CD4-positive, alpha-beta memory T cell (primary cell): ENCODE results near the gene EEF2K. TPM values are rescaled to one million over a fixed set of nuclear protein-coding genes. Genes with fewer than 3 reads are reported as not detected.
"Not testable (repeated sequence)": the region's sequence is repeated elsewhere in the genome, so short reads cannot be mapped to it uniquely, and the experiment has no call there.

Experiments
- CTCF ChIA-PET: fragments of 350-600 bp; sonication (Branson Sonifier 250); formaldehyde crosslinking; loops from one replicate; lab custom pipeline; 2021; ENCODE audit warnings: inconsistent platforms; ENCODE audit not compliant: partially characterized antibody; lab: Charles Lee
- POLR2A ChIA-PET: fragments of 350-600 bp; sonication (Branson Sonifier 250); formaldehyde crosslinking; loops from one replicate; lab custom pipeline; 2021; ENCODE audit not compliant: partially characterized antibody; lab: Charles Lee
- DNase-seq, 5 donors: peaks; one replicate each; pipeline versions ENCODE4 v3.0.0 to v3.0.0-alpha.2; 2020 to 2022; ENCODE audit warnings: mixed read lengths in 1 of 5
- H3K27ac ChIP-seq: one replicate; pipeline ENCODE4 v1.7.0; 2013; ENCODE audit warnings: low read depth, low read length
- H3K27me3 ChIP-seq: 2 replicates; pipeline ENCODE4 v1.7.0; 2013; ENCODE audit warnings: mild to moderate bottlenecking, low read length, moderate library complexity; ENCODE audit not compliant: insufficient read depth
- H3K36me3 ChIP-seq: 2 replicates; pipeline ENCODE4 v1.7.0; 2013; ENCODE audit warnings: mild to moderate bottlenecking, low read length, moderate library complexity; ENCODE audit not compliant: insufficient read depth
- H3K4me1 ChIP-seq: 2 replicates; pipeline ENCODE4 v1.7.0; 2013; ENCODE audit warnings: mild to moderate bottlenecking, low read length, moderate library complexity; ENCODE audit not compliant: insufficient read depth
- H3K4me3 ChIP-seq, 2 donors: one replicate each; pipeline ENCODE4 v1.7.0; 2013; ENCODE audit warnings: low read length in 2 of 2, mild to moderate bottlenecking in 1 of 2
- H3K9me3 ChIP-seq, 2 donors: one replicate each; pipeline ENCODE4 v1.7.0; 2013; ENCODE audit warnings: low read length in 2 of 2, control low read depth in 1 of 2; ENCODE audit not compliant: control insufficient read depth in 1 of 2
- H3K27ac Mint-ChIP-seq, 7 donors: one replicate each; pipeline ENCODE4 v1.8.0; 2020 to 2021; ENCODE audit warnings: mixed read lengths in 7 of 7, mild to moderate bottlenecking in 6 of 7, inconsistent platforms in 3 of 7, moderate library complexity in 3 of 7
- H3K27me3 Mint-ChIP-seq, 2 donors: one replicate each; pipeline ENCODE4 v1.8.0; 2020 to 2021; ENCODE audit warnings: mixed read lengths in 2 of 2
- H3K36me3 Mint-ChIP-seq, 2 donors: one replicate each; pipeline ENCODE4 v1.8.0; 2020 to 2021; ENCODE audit warnings: mixed read lengths in 2 of 2, inconsistent platforms in 1 of 2, mild to moderate bottlenecking in 1 of 2
- H3K4me1 Mint-ChIP-seq, 4 donors: one replicate each; pipeline ENCODE4 v1.8.0; 2020 to 2021; ENCODE audit warnings: mixed read lengths in 4 of 4, mild to moderate bottlenecking in 1 of 4
- H3K4me3 Mint-ChIP-seq, 8 donors: one replicate each; pipeline ENCODE4 v1.8.0; 2020 to 2021; ENCODE audit warnings: mixed read lengths in 8 of 8, mild to moderate bottlenecking in 7 of 8, moderate library complexity in 6 of 8, inconsistent platforms in 3 of 8
- H3K9me3 Mint-ChIP-seq, 8 donors: one replicate each; pipeline ENCODE4 v1.8.0; 2020 to 2021; ENCODE audit warnings: mixed read lengths in 8 of 8, mild to moderate bottlenecking in 5 of 8, inconsistent platforms in 3 of 8, moderate library complexity in 1 of 8
- intact Hi-C: fragments of 100-400 bp; cut with micrococcal nuclease; formaldehyde crosslinking; loops from one replicate; pipeline ENCODE4 v1.15.1; 2023
- polyA plus RNA-seq, 2 donors: library from polyadenylated mRNA; unstranded; fragments of 300-500 nt; fragmentation: Illumina TruSeq; gene quantifications; one replicate each; pipeline ENCODE4 v1.2.3, GENCODE V29; 2021
- total RNA-seq, 2 experiments: library from RNA; stranded (reverse); gene quantifications; one replicate each; pipeline ENCODE4 v1.2.3, GENCODE V29; 2021

EEF2K gene
- total and polyA plus RNA-seq, 4 experiments from 2014 or later = 0.77 to 20.7 (median 11.5) TPM

GRCh38 chr16:22297871-22298733 lies 92.0 kb downstream of the EEF2K start:
- DNase-seq = peak; percentile 83 to 93 (median 88)
- ChIA-PET POLR2A (interaction anchor here (1.0 to 7.6 kb wide), 12 partner anchors 10 to 345 kb away, joined by 3 to 196 read pairs (median 4); partner anchors contain the start of genes EEF2K and UQCRC2), CTCF (interaction anchor here (0.9 to 5.8 kb wide), 10 partner anchors 23 to 344 kb away, joined by 4 to 89 read pairs (median 16); partner anchors contain the start of genes EEF2K, MOSMO and PDZD9)
- Mint-ChIP-seq H3K27ac (peak overlapping the region; percentile 97 to 100 (median 99)), H3K36me3 (peaks cover 16 to 45% of the 10 kb centered on the region in 2 donors), H3K9me3 (peaks cover 0 to 12% (median 0%) of the 10 kb centered on the region in 8 donors), H3K27me3 (peaks cover 0 to 4% of the 10 kb centered on the region in 2 donors), H3K4me3 (peak overlapping the region; percentile 89 to 97 (median 94)), H3K4me1 (peaks cover 29 to 58% (median 43%) of the 10 kb centered on the region in 4 donors)
- peaks cover 37% of the 10 kb centered on the region for H3K4me1 ChIP-seq
- peak overlapping the region; percentile 99 for H3K27ac ChIP-seq
- H3K27me3 ChIP-seq = no peaks in the 10 kb centered on the region
- intact Hi-C loops = loop anchor here (1.0 to 2.0 kb wide), 3 partner anchors 103 to 297 kb away; partner anchors contain the start of gene PDZD9
- peaks cover 16% of the 10 kb centered on the region for H3K36me3 ChIP-seq
- peak overlapping the region; percentile 30 to 76 for H3K4me3 ChIP-seq
- no peaks in the 10 kb centered on the region for H3K9me3 ChIP-seq

- POLR2A ChIA-PET = interaction anchor here (1.0 to 7.6 kb wide), 10 partner anchors 9 to 346 kb away, joined by 3 to 196 read pairs (median 4); partner anchors contain the start of genes EEF2K and UQCRC2
- DNase-seq = no peak
- intact Hi-C loops = no loop called here
- Histone ChIP-seq H3K36me3 (peaks cover 22% of the 10 kb centered on the region), H3K4me1 (peaks cover 37% of the 10 kb centered on the region), H3K9me3 (no peaks in the 10 kb centered on the region), H3K4me3 (no peak overlapping the region), H3K27ac (peak overlapping the region; percentile 99), H3K27me3 (no peaks in the 10 kb centered on the region)
- H3K9me3 Mint-ChIP-seq = peaks cover 0 to 12% (median 0%) of the 10 kb centered on the region in 8 donors
- H3K27me3 Mint-ChIP-seq = peaks cover 0 to 4% of the 10 kb centered on the region in 2 donors
- CTCF ChIA-PET = interaction anchor here (0.9 to 5.8 kb wide), 10 partner anchors 93 to 345 kb away, joined by 4 to 89 read pairs (median 14); partner anchors contain the start of genes EEF2K, MOSMO and PDZD9
- H3K36me3 Mint-ChIP-seq = peaks cover 19 to 48% of the 10 kb centered on the region in 2 donors
- peak overlapping the region; percentile 66 to 97 (median 94) for H3K4me3 Mint-ChIP-seq
- peak overlapping the region; percentile 97 to 100 (median 99) for H3K27ac Mint-ChIP-seq
- H3K4me1 Mint-ChIP-seq = peaks cover 31 to 62% (median 45%) of the 10 kb centered on the region in 4 donors
These were observed 93.0 kb downstream of the EEF2K start for GRCh38 chr16:22299036-22299435.

- Histone ChIP-seq H3K27ac (peak overlapping the region; percentile 3), H3K4me3 (no peak overlapping the region), H3K9me3 (no peaks in the 10 kb centered on the region), H3K27me3 (no peaks in the 10 kb centered on the region), H3K4me1 (peaks cover 37% of the 10 kb centered on the region), H3K36me3 (peaks cover 34% of the 10 kb centered on the region)
- H3K27ac Mint-ChIP-seq = peak overlapping the region; percentile 74 to 100 (median 90)
- CTCF ChIA-PET = interaction anchor here (0.5 to 5.8 kb wide), 25 partner anchors 8 to 697 kb away, joined by 3 to 89 read pairs (median 5); partner anchors contain the start of genes CDR2, EEF2K and PDZD9
- peak overlapping the region in 6 of 8 donors; percentile 1 to 79 (median 50) for H3K4me3 Mint-ChIP-seq
- peaks cover 0 to 4% of the 10 kb centered on the region in 2 donors for H3K27me3 Mint-ChIP-seq
- peak in 4 of 5 donors; percentile 34 to 45 (median 42) for DNase-seq
- peaks cover 29 to 64% of the 10 kb centered on the region in 2 donors for H3K36me3 Mint-ChIP-seq
- peaks cover 31 to 62% (median 49%) of the 10 kb centered on the region in 4 donors for H3K4me1 Mint-ChIP-seq
- H3K9me3 Mint-ChIP-seq = peaks cover 0 to 12% (median 0%) of the 10 kb centered on the region in 8 donors
- intact Hi-C loops = no loop called here
- POLR2A ChIA-PET = interaction anchor here (0.6 to 7.6 kb wide), 6 partner anchors 95 to 349 kb away, joined by 3 to 196 read pairs (median 6); partner anchors contain the start of genes EEF2K and MOSMO
These were observed 94.5 kb downstream of the EEF2K start for GRCh38 chr16:22300427-22301071.

GRCh38 chr16:22301423-22301822 lies 95.3 kb downstream of the EEF2K start:
- DNase-seq, H3K27me3 Mint-ChIP-seq, H3K4me3 Mint-ChIP-seq, H3K4me3 ChIP-seq, intact Hi-C loops, H3K9me3 ChIP-seq, H3K27me3 ChIP-seq, H3K27ac ChIP-seq: not testable (repeated sequence)
- Mint-ChIP-seq H3K4me1 (peaks cover 28 to 57% (median 45%) of the 10 kb centered on the region in 4 donors), H3K9me3 (peaks cover 0 to 12% (median 0%) of the 10 kb centered on the region in 8 donors), H3K27ac (peak overlapping the region in 4 of 7 donors; percentile 74 to 100 (median 94)), H3K36me3 (peaks cover 29 to 72% of the 10 kb centered on the region in 2 donors)
- CTCF ChIA-PET = interaction anchor here (0.6 to 5.8 kb wide), 14 partner anchors 8 to 481 kb away, joined by 3 to 89 read pairs (median 6); partner anchors contain the start of gene EEF2K
- Histone ChIP-seq H3K4me1 (peaks cover 32% of the 10 kb centered on the region), H3K36me3 (peaks cover 42% of the 10 kb centered on the region)
- POLR2A ChIA-PET = interaction anchor here (2.2 to 7.6 kb wide), 2 partner anchors 109 to 294 kb away, joined by 8 to 196 read pairs; partner anchors contain the start of gene MOSMO

- no peaks in the 10 kb centered on the region for H3K27me3 Mint-ChIP-seq
- no peaks in the 10 kb centered on the region for H3K27me3 ChIP-seq
- intact Hi-C loops = no loop called here
- H3K4me3 Mint-ChIP-seq = no peak overlapping the region
- peaks cover 31 to 78% of the 10 kb centered on the region in 2 donors for H3K36me3 Mint-ChIP-seq
- H3K36me3 ChIP-seq = peaks cover 56% of the 10 kb centered on the region
- H3K9me3 Mint-ChIP-seq = peaks cover 0 to 6% (median 0%) of the 10 kb centered on the region in 8 donors
- H3K27ac Mint-ChIP-seq = peak overlapping the region in 3 of 7 donors; percentile 44 to 71 (median 70)
- peaks cover 28% of the 10 kb centered on the region for H3K4me1 ChIP-seq
- H3K27ac ChIP-seq = no peak overlapping the region
- POLR2A ChIA-PET = no interaction called here
- H3K9me3 ChIP-seq = no peaks in the 10 kb centered on the region
- no peak for DNase-seq
- no peak overlapping the region for H3K4me3 ChIP-seq
- H3K4me1 Mint-ChIP-seq = peaks cover 28 to 52% (median 40%) of the 10 kb centered on the region in 4 donors
- CTCF ChIA-PET = interaction anchor here (0.7 to 1.0 kb wide), 2 partner anchors 16 to 98 kb away, joined by 3 read pairs; no protein-coding TSS in a partner anchor
These were observed 96.8 kb downstream of the EEF2K start for GRCh38 chr16:22302776-22303363.

DNA sequence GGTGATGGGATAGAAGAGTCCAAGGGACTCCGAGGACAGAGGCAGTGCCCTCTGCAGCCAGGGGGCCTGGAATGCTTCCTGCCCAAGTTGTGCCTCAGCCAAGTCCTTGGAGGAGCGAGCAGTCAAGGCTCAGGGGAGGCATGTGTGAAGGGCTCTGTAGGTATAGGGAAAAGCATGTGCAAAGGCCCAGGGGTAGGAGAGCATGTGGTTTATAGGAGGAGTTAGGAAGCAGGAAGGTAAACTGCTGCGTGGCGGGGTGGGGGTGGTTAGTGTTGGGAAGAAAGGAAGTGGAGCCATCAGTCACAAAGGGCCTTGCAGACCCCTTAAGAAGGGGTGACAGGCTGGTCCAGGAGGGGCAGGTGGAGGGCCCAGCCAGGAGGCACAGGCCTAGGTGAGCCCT lies 98.3 kb downstream of the EEF2K start:
- Mint-ChIP-seq H3K27me3 (no peaks in the 10 kb centered on the region), H3K4me1 (peaks cover 22 to 42% (median 30%) of the 10 kb centered on the region in 4 donors), H3K4me3 (no peak overlapping the region), H3K36me3 (peaks cover 36 to 79% of the 10 kb centered on the region in 2 donors), H3K27ac (peak overlapping the region in 6 of 7 donors; percentile 27 to 83 (median 58)), H3K9me3 (no peaks in the 10 kb centered on the region)
- Histone ChIP-seq H3K27me3 (no peaks in the 10 kb centered on the region), H3K9me3 (no peaks in the 10 kb centered on the region), H3K4me1 (peaks cover 16% of the 10 kb centered on the region), H3K27ac (no peak overlapping the region), H3K36me3 (peaks cover 71% of the 10 kb centered on the region), H3K4me3 (no peak overlapping the region)
- no peak for DNase-seq
- intact Hi-C loops = no loop called here
- ChIA-PET CTCF (interaction anchor here (0.9 to 1.0 kb wide), 2 partner anchors 15 to 227 kb away, joined by 3 to 4 read pairs; no protein-coding TSS in a partner anchor), POLR2A (no interaction called here)
